OCI-LY1 (cell line): ENCODE data around the gene MFAP4.

Experiments used
- H2AFZ ChIP-seq: fragments of 200-600 bp; sonication (generic), shearing (Covaris generic); 2 replicates; pipeline ENCODE4 v1.6.0; 2014; ENCODE audit warnings: antibody characterized with exemption, mild to moderate bottlenecking, low read length
- H3F3A ChIP-seq: fragments of 200-600 bp; sonication (generic), shearing (Covaris generic); 2 replicates; pipeline ENCODE4 v1.6.0; 2014; ENCODE audit warnings: mild to moderate bottlenecking, antibody characterized with exemption, low read length, moderate library complexity; ENCODE audit not compliant: insufficient read depth
- H3K27ac ChIP-seq: fragments of 200-600 bp; sonication (generic); 2 replicates; pipeline ENCODE4 v1.5.1; 2014; ENCODE audit warnings: low read length, mixed run types, mild to moderate bottlenecking, low read depth; ENCODE audit not compliant: poor library complexity, severe bottlenecking
- H3K27me3 ChIP-seq: fragments of 200-600 bp; sonication (generic); 2 replicates; pipeline ENCODE4 v1.6.0; 2014; ENCODE audit warnings: antibody characterized with exemption, mild to moderate bottlenecking, low read length, moderate library complexity; ENCODE audit not compliant: insufficient read depth
- H3K36me3 ChIP-seq: fragments of 200-600 bp; sonication (generic); 2 replicates; pipeline ENCODE4 v1.6.1; 2014; ENCODE audit warnings: mild to moderate bottlenecking, antibody characterized with exemption, low read length, moderate library complexity, mixed read lengths; ENCODE audit not compliant: insufficient read depth
- H3K4me1 ChIP-seq: fragments of 200-600 bp; sonication (generic); 2 replicates; pipeline ENCODE4 v1.5.1; 2014; ENCODE audit warnings: mild to moderate bottlenecking, low read length, moderate library complexity; ENCODE audit not compliant: insufficient read depth, severe bottlenecking
- H3K4me2 ChIP-seq: fragments of 200-600 bp; sonication (generic), shearing (Covaris generic); 2 replicates; pipeline ENCODE4 v1.6.1; 2014; ENCODE audit warnings: low read length
- H3K4me3 ChIP-seq: fragments of 200-600 bp; sonication (generic); 2 replicates; pipeline ENCODE4 v1.5.1; 2014; ENCODE audit warnings: low read length, low read depth, mild to moderate bottlenecking, mixed read lengths; ENCODE audit not compliant: poor library complexity, severe bottlenecking
- H3K79me2 ChIP-seq: fragments of 200-600 bp; shearing (Covaris generic); 2 replicates; pipeline ENCODE4 v1.6.1; 2016; ENCODE audit warnings: mixed run types, low read length, mixed read lengths; ENCODE audit not compliant: insufficient read depth
- H3K9ac ChIP-seq: fragments of 200-600 bp; sonication (generic), shearing (Covaris generic); 2 replicates; pipeline ENCODE4 v1.6.1; 2014; ENCODE audit warnings: mild to moderate bottlenecking, low read length, mixed read lengths
- H3K9me2 ChIP-seq: fragments of 200-600 bp; sonication (generic), shearing (Covaris generic); 2 replicates; pipeline ENCODE4 v1.6.1; 2014; ENCODE audit warnings: low read depth, mild to moderate bottlenecking, low read length, mixed read lengths
- H3K9me3 ChIP-seq: fragments of 200-600 bp; shearing (Covaris generic); 2 replicates; pipeline ENCODE4 v1.6.1; 2014; ENCODE audit warnings: low read length, mixed read lengths
- H4K20me1 ChIP-seq: fragments of 200-600 bp; sonication (generic), shearing (Covaris generic); 2 replicates; pipeline ENCODE4 v1.6.0; 2016; ENCODE audit warnings: mild to moderate bottlenecking, low read length; ENCODE audit not compliant: insufficient read depth
- EZH2 ChIP-seq: fragments of 200-600 bp; sonication (generic), shearing (Covaris generic); IDR thresholded peaks from 2 replicates; pipeline ENCODE4 v1.8.0; 2017; ENCODE audit warnings: borderline replicate concordance, mixed run types, mild to moderate bottlenecking, antibody characterized with exemption, low read length, moderate library complexity, mixed read lengths
- TF ChIP-seq, protein P1 (sequence below): fragments of 200-600 bp; sonication (generic), shearing (Covaris generic); IDR thresholded peaks from 2 replicates; pipeline ENCODE4 v1.5.1; 2017; ENCODE audit warnings: mild to moderate bottlenecking, antibody characterized with exemption, low read length, moderate library complexity, mixed read lengths

The MFAP4 gene

DNA sequence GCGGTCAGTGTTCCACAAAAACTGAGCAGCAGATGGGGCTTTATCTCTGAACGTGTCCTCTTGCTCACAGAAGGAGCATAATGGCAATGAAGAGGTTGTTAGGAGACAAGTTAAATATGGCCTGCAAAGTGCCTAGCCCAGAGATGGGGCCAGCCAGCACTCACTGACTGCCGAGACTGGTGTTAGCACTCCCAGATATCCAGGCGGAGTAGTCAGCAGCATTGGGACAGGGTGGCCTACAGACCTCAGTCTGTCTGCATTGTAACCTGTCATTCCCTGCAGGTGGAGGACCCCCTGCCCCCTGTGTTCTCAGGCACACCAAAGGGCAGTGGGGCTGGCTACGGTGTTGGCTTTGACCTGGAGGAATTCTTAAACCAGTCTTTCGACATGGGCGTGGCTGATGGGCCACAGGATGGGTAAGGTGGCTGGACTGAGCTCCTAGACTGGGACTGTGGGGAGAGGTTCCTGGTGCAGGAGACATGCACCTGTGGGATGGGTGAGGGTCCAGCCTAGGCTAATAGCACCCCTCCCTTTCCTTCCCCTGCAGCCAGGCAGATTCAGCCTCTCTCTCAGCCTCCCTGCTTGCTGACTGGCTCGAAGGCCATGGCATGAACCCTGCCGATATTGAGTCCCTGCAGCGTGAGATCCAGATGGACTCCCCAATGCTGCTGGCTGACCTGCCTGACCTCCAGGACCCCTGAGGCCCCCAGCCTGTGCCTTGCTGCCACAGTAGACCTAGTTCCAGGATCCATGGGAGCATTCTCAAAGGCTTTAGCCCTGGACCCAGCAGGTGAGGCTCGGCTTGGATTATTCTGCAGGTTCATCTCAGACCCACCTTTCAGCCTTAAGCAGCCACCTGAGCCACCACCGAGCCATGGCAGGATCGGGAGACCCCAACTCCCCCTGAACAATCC, 4.2 kb downstream of the MFAP4 start:
- no peak overlapping the region for H3K9ac ChIP-seq
- H4K20me1 ChIP-seq, result no peaks in the 10 kb centered on the region
- H3K27ac ChIP-seq, result no peak overlapping the region
- H3K79me2 ChIP-seq, result no peaks in the 10 kb centered on the region
- H3K4me3 ChIP-seq, result no peak overlapping the region
- no peak for TF ChIP-seq EZH2
- TF ChIP-seq, protein P1, sequence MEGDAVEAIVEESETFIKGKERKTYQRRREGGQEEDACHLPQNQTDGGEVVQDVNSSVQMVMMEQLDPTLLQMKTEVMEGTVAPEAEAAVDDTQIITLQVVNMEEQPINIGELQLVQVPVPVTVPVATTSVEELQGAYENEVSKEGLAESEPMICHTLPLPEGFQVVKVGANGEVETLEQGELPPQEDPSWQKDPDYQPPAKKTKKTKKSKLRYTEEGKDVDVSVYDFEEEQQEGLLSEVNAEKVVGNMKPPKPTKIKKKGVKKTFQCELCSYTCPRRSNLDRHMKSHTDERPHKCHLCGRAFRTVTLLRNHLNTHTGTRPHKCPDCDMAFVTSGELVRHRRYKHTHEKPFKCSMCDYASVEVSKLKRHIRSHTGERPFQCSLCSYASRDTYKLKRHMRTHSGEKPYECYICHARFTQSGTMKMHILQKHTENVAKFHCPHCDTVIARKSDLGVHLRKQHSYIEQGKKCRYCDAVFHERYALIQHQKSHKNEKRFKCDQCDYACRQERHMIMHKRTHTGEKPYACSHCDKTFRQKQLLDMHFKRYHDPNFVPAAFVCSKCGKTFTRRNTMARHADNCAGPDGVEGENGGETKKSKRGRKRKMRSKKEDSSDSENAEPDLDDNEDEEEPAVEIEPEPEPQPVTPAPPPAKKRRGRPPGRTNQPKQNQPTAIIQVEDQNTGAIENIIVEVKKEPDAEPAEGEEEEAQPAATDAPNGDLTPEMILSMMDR, result no peak
- no peaks in the 10 kb centered on the region for H3K9me2 ChIP-seq
- no peak overlapping the region for H2AFZ ChIP-seq
- no peak overlapping the region for H3K4me2 ChIP-seq
- peaks cover 9% of the 10 kb centered on the region for H3K4me1 ChIP-seq
- H3K9me3 ChIP-seq, result no peaks in the 10 kb centered on the region
- no peaks in the 10 kb centered on the region for H3K27me3 ChIP-seq
- H3K36me3 ChIP-seq, result peaks cover 18% of the 10 kb centered on the region; the same call in 1 of the 2 replicates
- no peaks in the 10 kb centered on the region for H3F3A ChIP-seq

DNA sequence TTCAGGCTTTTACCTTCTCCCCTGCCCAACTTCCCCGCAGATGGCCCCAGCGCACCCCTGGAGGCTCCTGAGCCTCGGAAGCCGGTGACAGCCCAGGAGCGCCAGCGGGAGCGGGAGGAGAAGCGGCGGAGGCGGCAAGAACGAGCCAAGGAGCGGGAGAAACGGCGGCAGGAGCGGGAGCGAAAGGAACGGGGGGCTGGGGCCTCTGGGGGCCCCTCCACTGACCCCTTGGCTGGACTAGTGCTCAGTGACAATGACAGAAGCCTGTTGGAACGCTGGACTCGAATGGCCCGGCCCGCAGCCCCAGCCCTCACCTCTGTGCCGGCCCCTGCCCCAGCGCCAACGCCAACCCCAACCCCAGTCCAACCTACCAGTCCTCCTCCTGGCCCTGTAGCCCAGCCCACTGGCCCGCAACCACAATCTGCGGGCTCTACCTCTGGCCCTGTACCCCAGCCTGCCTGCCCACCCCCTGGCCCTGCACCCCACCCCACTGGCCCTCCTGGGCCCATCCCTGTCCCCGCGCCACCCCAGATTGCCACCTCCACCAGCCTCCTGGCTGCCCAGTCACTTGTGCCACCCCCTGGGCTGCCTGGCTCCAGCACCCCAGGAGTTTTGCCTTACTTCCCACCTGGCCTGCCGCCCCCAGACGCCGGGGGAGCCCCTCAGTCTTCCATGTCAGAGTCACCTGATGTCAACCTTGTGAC, 5.1 kb downstream of the MFAP4 start:
- H3K27me3 ChIP-seq, result no peaks in the 10 kb centered on the region
- no peaks in the 10 kb centered on the region for H3K9me2 ChIP-seq
- H2AFZ ChIP-seq, result no peak overlapping the region
- no peak overlapping the region for H3K9ac ChIP-seq
- no peak overlapping the region for H3K4me2 ChIP-seq
- no peaks in the 10 kb centered on the region for H3F3A ChIP-seq
- peaks cover 18% of the 10 kb centered on the region; the same call in 1 of the 2 replicates for H3K36me3 ChIP-seq
- H3K27ac ChIP-seq, result no peak overlapping the region
- no peak overlapping the region for H3K4me3 ChIP-seq
- H3K4me1 ChIP-seq, result peaks cover 13% of the 10 kb centered on the region
- TF ChIP-seq, protein P1, result no peak
- no peak for TF ChIP-seq EZH2
- H3K79me2 ChIP-seq, result no peaks in the 10 kb centered on the region
- no peaks in the 10 kb centered on the region for H3K9me3 ChIP-seq
- H4K20me1 ChIP-seq, result no peaks in the 10 kb centered on the region

DNA sequence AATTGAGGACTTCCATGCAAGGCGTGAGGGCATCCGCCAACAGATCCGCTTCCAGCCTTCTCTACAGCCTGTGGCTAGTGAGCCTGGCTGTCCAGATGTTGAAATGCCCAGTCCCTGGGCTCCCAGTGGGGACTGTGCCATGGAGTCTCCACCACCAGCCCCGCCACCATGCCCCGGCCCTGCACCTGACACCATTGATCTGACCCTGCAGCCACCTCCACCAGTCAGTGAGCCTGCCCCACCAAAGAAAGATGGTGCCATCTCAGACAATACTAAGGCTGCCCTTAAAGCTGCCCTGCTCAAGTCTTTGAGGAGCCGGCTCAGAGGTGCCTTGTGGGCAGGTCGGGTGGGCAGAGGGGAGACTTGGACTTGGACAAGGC, 5.6 kb downstream of the MFAP4 start:
- Histone ChIP-seq H3K4me3 (no peak overlapping the region), H3K27me3 (no peaks in the 10 kb centered on the region), H3K9me3 (no peaks in the 10 kb centered on the region), H3K9me2 (no peaks in the 10 kb centered on the region), H4K20me1 (no peaks in the 10 kb centered on the region), H3K79me2 (no peaks in the 10 kb centered on the region), H3K27ac (no peak overlapping the region), H3K36me3 (peaks cover 18% of the 10 kb centered on the region; the same call in 1 of the 2 replicates), H3K4me1 (peaks cover 15% of the 10 kb centered on the region), H3F3A (no peaks in the 10 kb centered on the region), H3K9ac (no peak overlapping the region), H3K4me2 (no peak overlapping the region), H2AFZ (no peak overlapping the region)
- no peak for TF ChIP-seq EZH2
- TF ChIP-seq, protein P1, result no peak
